ENCODE results near the gene ICAM5. TPM values are rescaled to one million over a fixed set of nuclear protein-coding genes. Genes with fewer than 3 reads are reported as not detected.
A peak's percentile ranks its signal among the peaks of the same experiment; 100 is the strongest.

ICAM5 gene
- total and polyA plus RNA-seq, 9 of the 15 experiments (the other 6 are each of a cell fraction or from before 2014, with no cell fraction given) = 0.10 to 114 (median 13.7) TPM

- TF ChIP-seq CREB3 (tag; conservative IDR thresholded peaks at IDR 0.05; ENCODE audit: low read depth) (no peak), POLR2H (tag; IDR thresholded peaks at IDR 0.05; ENCODE audit: low read depth) (peak; percentile 77), TCF7 (IDR thresholded peaks at IDR 0.05; ENCODE audit: borderline replicate concordance) (peak; percentile 22; the same call in 1 of the 2 replicates), TEAD1 (CRISPR knock-in tag; IDR thresholded peaks at IDR 0.05) (peak in 1 of 2 experiments; percentile 76; a peak in 1 of 4 replicates), HNRNPLL (IDR thresholded peaks at IDR 0.05; ENCODE audit: low read depth, low read length, poor library complexity, severe bottlenecking) (peak; percentile 69), JUND (IDR thresholded peaks at IDR 0.05; ENCODE audit: borderline replicate concordance, low read depth, low read length) (no peak; the same call in 1 of the 2 replicates), JUND (tag; IDR thresholded peaks at IDR 0.05; ENCODE audit: borderline replicate concordance, low read depth, low read length) (no peak; the same call in 2 of the 3 replicates), KLF16 (IDR thresholded peaks at IDR 0.05) (0 out of 2 replicates have a peak, but pooled peaks have one; percentile 3), TEAD2 (tag; IDR thresholded peaks at IDR 0.05) (no peak)
- TF ChIP-seq, protein P1, sequence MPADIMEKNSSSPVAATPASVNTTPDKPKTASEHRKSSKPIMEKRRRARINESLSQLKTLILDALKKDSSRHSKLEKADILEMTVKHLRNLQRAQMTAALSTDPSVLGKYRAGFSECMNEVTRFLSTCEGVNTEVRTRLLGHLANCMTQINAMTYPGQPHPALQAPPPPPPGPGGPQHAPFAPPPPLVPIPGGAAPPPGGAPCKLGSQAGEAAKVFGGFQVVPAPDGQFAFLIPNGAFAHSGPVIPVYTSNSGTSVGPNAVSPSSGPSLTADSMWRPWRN (IDR thresholded peaks at IDR 0.05; ENCODE audit: low read depth) = 0 out of 2 replicates have a peak, but pooled peaks have one; percentile 55
- TF ChIP-seq, protein P2, sequence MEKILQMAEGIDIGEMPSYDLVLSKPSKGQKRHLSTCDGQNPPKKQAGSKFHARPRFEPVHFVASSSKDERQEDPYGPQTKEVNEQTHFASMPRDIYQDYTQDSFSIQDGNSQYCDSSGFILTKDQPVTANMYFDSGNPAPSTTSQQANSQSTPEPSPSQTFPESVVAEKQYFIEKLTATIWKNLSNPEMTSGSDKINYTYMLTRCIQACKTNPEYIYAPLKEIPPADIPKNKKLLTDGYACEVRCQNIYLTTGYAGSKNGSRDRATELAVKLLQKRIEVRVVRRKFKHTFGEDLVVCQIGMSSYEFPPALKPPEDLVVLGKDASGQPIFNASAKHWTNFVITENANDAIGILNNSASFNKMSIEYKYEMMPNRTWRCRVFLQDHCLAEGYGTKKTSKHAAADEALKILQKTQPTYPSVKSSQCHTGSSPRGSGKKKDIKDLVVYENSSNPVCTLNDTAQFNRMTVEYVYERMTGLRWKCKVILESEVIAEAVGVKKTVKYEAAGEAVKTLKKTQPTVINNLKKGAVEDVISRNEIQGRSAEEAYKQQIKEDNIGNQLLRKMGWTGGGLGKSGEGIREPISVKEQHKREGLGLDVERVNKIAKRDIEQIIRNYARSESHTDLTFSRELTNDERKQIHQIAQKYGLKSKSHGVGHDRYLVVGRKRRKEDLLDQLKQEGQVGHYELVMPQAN (IDR thresholded peaks at IDR 0.05; ENCODE audit: borderline replicate concordance) = peak; percentile 43
- TF ChIP-seq, protein P3, sequence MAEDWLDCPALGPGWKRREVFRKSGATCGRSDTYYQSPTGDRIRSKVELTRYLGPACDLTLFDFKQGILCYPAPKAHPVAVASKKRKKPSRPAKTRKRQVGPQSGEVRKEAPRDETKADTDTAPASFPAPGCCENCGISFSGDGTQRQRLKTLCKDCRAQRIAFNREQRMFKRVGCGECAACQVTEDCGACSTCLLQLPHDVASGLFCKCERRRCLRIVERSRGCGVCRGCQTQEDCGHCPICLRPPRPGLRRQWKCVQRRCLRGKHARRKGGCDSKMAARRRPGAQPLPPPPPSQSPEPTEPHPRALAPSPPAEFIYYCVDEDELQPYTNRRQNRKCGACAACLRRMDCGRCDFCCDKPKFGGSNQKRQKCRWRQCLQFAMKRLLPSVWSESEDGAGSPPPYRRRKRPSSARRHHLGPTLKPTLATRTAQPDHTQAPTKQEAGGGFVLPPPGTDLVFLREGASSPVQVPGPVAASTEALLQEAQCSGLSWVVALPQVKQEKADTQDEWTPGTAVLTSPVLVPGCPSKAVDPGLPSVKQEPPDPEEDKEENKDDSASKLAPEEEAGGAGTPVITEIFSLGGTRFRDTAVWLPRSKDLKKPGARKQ (CRISPR knock-in tag; IDR thresholded peaks at IDR 0.05) = no peak
Observed at GRCh38 chr19:10286803-10287737, 2.7 kb upstream of the ICAM5 start, which contains the start of gene ICAM4 (continued).

All from K562 (cell line).